HepG2 (cell line): Measurements from ENCODE around the gene ST3GAL2. TPM values are rescaled to one million over a fixed set of nuclear protein-coding genes. Genes with fewer than 3 reads are reported as not detected.

Source experiments
- ESRRA ChIP-seq: sonication (generic); formaldehyde crosslinking; IDR thresholded peaks from 2 replicates; pipeline ENCODE4 v1.5.1; 2020; ENCODE audit warnings: mild to moderate bottlenecking, low read depth, missing genetic modification reagents
- GATAD2A ChIP-seq: IDR thresholded peaks from 2 replicates; pipeline ENCODE4 v1.6.1; 2016
- HNF4G ChIP-seq, 2 experiments: sonication (generic) in 1 of 2; formaldehyde crosslinking in 1 of 2; IDR thresholded peaks; 2 replicates each; pipeline versions ENCODE4 v1.4.0 to v1.6.1; 2011 to 2020; ENCODE audit warnings: borderline replicate concordance in 2 of 2, low read depth in 2 of 2, mild to moderate bottlenecking in 2 of 2, low read length in 1 of 2, missing genetic modification reagents in 1 of 2, moderate library complexity in 1 of 2
- NCOA2 ChIP-seq: sonication (generic); formaldehyde crosslinking; IDR thresholded peaks from 2 replicates; pipeline ENCODE4 v1.8.0; 2022; ENCODE audit warnings: inconsistent platforms
- NR2F2 ChIP-seq: IDR thresholded peaks from 2 replicates; pipeline ENCODE4 v1.6.1; 2012; ENCODE audit warnings: low read depth, inconsistent platforms, borderline replicate concordance
- PATZ1 ChIP-seq: sonication (generic); formaldehyde crosslinking; IDR thresholded peaks from 2 replicates; pipeline ENCODE4 v1.4.0; 2020; ENCODE audit warnings: missing genetic modification reagents
- PITX1 ChIP-seq: sonication (generic); formaldehyde crosslinking; IDR thresholded peaks from 2 replicates; pipeline ENCODE4 v1.5.1; 2020; ENCODE audit warnings: mild to moderate bottlenecking, missing genetic modification reagents
- PLRG1 ChIP-seq: fragments of 450-650 bp; conservative IDR thresholded peaks from 2 replicates; pipeline ENCODE4 v1.6.1; 2016
- STAG1 ChIP-seq: sonication (generic); formaldehyde crosslinking; IDR thresholded peaks from 2 replicates; pipeline ENCODE4 v1.4.0; 2020; ENCODE audit warnings: missing genetic modification reagents
- STAT5B ChIP-seq: sonication (generic); formaldehyde crosslinking; IDR thresholded peaks from 2 replicates; pipeline ENCODE4 v1.4.0; 2020; ENCODE audit warnings: missing genetic modification reagents
- TEAD3 ChIP-seq: optimal IDR thresholded peaks from 2 replicates; pipeline ENCODE3; 2016; ENCODE audit warnings: borderline replicate concordance
- TRIM24 ChIP-seq: sonication (generic); formaldehyde crosslinking; IDR thresholded peaks from 2 replicates; pipeline ENCODE4 v1.8.0; 2022; ENCODE audit warnings: mild to moderate bottlenecking, missing genetic modification reagents
- YY1 ChIP-seq: IDR thresholded peaks from 2 replicates; pipeline ENCODE4 v1.6.1; 2011; ENCODE audit warnings: low read length, low read depth, moderate library complexity, mild to moderate bottlenecking; ENCODE audit not compliant: insufficient read depth, insufficient replicate concordance
- ZBTB1 ChIP-seq: sonication (generic); formaldehyde crosslinking; IDR thresholded peaks from 2 replicates; pipeline ENCODE4 v1.4.0; 2020; ENCODE audit warnings: missing genetic modification reagents, borderline replicate concordance
- ZBTB33 ChIP-seq: sonication (generic); formaldehyde crosslinking; IDR thresholded peaks from 2 replicates; pipeline ENCODE4 v1.4.0; 2020; ENCODE audit warnings: missing genetic modification reagents
- ZBTB38 ChIP-seq: sonication (generic); formaldehyde crosslinking; IDR thresholded peaks from 2 replicates; pipeline ENCODE4 v1.5.1; 2020; ENCODE audit warnings: mild to moderate bottlenecking, missing genetic modification reagents
- ZBTB46 ChIP-seq: sonication (generic); formaldehyde crosslinking; IDR thresholded peaks from 2 replicates; pipeline ENCODE4 v1.4.0; 2020; ENCODE audit warnings: mild to moderate bottlenecking, missing genetic modification reagents, borderline replicate concordance
- ZNF275 ChIP-seq: sonication (generic); formaldehyde crosslinking; IDR thresholded peaks from 2 replicates; pipeline ENCODE4 v1.8.0; 2022; ENCODE audit warnings: missing genetic modification reagents, mild to moderate bottlenecking, inconsistent platforms, borderline replicate concordance
- ZNF292 ChIP-seq: sonication (generic); formaldehyde crosslinking; IDR thresholded peaks from 2 replicates; pipeline ENCODE4 v1.8.1; 2022; ENCODE audit warnings: mild to moderate bottlenecking, low read depth, missing genetic modification reagents, borderline replicate concordance
- ZNF34 ChIP-seq: sonication (generic); formaldehyde crosslinking; IDR thresholded peaks from 2 replicates; pipeline ENCODE4 v1.4.0; 2020; ENCODE audit warnings: mild to moderate bottlenecking, missing genetic modification reagents, borderline replicate concordance
- ZNF674 ChIP-seq: sonication (generic); formaldehyde crosslinking; IDR thresholded peaks from 2 replicates; pipeline ENCODE4 v1.5.0; 2020; ENCODE audit warnings: low read depth, mild to moderate bottlenecking, missing genetic modification reagents
- ZNF720 ChIP-seq: sonication (generic); formaldehyde crosslinking; IDR thresholded peaks from 2 replicates; pipeline ENCODE4 v1.4.0; 2020; ENCODE audit warnings: missing genetic modification reagents
- ZNF768 ChIP-seq: sonication (generic); formaldehyde crosslinking; IDR thresholded peaks from 2 replicates; pipeline ENCODE4 v1.4.0; 2020; ENCODE audit warnings: missing genetic modification reagents
- polyA plus RNA-seq, 8 experiments: library from polyadenylated mRNA; depleted of rRNA in 3 of 8; stranded (reverse) in 7 of 8; unstranded in 1 of 8; fragments of >200 nt; fragmentation: Illumina TruSeq in 4 of 8; extraction: Trizol in 4 of 8; gene quantifications; 2 replicates each; pipeline versions ENCODE4 v1.2.1 to v1.2.3, GENCODE V29; 2011 to 2016; ENCODE audit warnings: low read depth in 4 of 8, missing spikeins in 1 of 8, mixed read lengths in 1 of 8; ENCODE audit not compliant: insufficient read depth in 1 of 8
- total RNA-seq, 5 experiments: library from RNA; depleted of rRNA; stranded (reverse); fragments of >200 nt; fragmentation: Illumina TruSeq; extraction: Trizol; gene quantifications; 2 replicates each; pipeline ENCODE4 v1.2.3, GENCODE V29; 2016; ENCODE audit warnings: low read depth in 1 of 5

ST3GAL2 gene
- total and polyA plus RNA-seq, 2 of the 13 experiments (the other 11 are each of a cell fraction or from before 2014, with no cell fraction given), result 16.3 to 24.9 TPM

- TF ChIP-seq PATZ1 (CRISPR knock-in tag) (0 out of 2 replicates have a peak, but pooled peaks have one; percentile 17), PITX1 (no peak), ZNF768 (CRISPR knock-in tag) (no peak), STAG1 (CRISPR knock-in tag) (no peak), ZBTB38 (CRISPR knock-in tag) (peak; percentile 93), TEAD3 (CRISPR knock-in tag) (peak; percentile 64), GATAD2A (CRISPR knock-in tag) (no peak), ESRRA (CRISPR knock-in tag) (no peak), ZNF292 (CRISPR knock-in tag) (no peak), ZBTB46 (CRISPR knock-in tag) (0 out of 2 replicates have a peak, but pooled peaks have one; percentile 30), YY1 (peak; percentile 9), NCOA2 (CRISPR knock-in tag) (0 out of 2 replicates have a peak, but pooled peaks have one; percentile 1), PLRG1 (no peak), ZNF275 (CRISPR knock-in tag) (no peak), TRIM24 (no peak), ZNF720 (CRISPR knock-in tag) (no peak), STAT5B (CRISPR knock-in tag) (no peak), ZBTB33 (CRISPR knock-in tag) (peak; percentile 94), ZBTB1 (CRISPR knock-in tag) (no peak), HNF4G (IDR thresholded peaks at IDR 0.05; ENCODE audit: borderline replicate concordance, low read depth, low read length) (0 out of 2 replicates have a peak, but pooled peaks have one; percentile 16), HNF4G (CRISPR knock-in tag; IDR thresholded peaks at IDR 0.05; ENCODE audit: borderline replicate concordance, low read depth) (no peak), ZNF674 (CRISPR knock-in tag) (no peak), ZNF34 (no peak), NR2F2 (no peak)
Observed at GRCh38 chr16:70419384-70420327, 19.2 kb downstream of the ST3GAL2 start (continued).
